Cerebellar nuclear complex (tissue), 1 donor: Measurements from ENCODE around the gene SRD5A1.

ENCODE experiments used
- DNase-seq, 2 experiments: peaks; one replicate each; lab custom pipeline; 2025; lab: John Stamatoyannopoulos, UW

SRD5A1 gene

GRCh38 chr5:6713274-6714225 lies 80.3 kb downstream of the SRD5A1 start, which contains the start of gene TENT4A:
Gene TENT4A, plus strand, starts transcription at chr5:6713432. Its CDS starts 552 bp downstream, at chr5:6713984.
- DNase-seq = no peak

- DNase-seq = no peak
These were observed 81.2 kb downstream of the SRD5A1 start for GRCh38 chr5:6714226-6715041.

GRCh38 chr5:6715271-6715670 lies 82.0 kb downstream of the SRD5A1 start:
- no peak for DNase-seq

GRCh38 chr5:6715758-6716628 lies 82.8 kb downstream of the SRD5A1 start:
- no peak for DNase-seq

- no peak for DNase-seq
These were observed 83.4 kb downstream of the SRD5A1 start for GRCh38 chr5:6716629-6717149.

- DNase-seq = no peak
These were observed 84.0 kb downstream of the SRD5A1 start for GRCh38 chr5:6717247-6717646.

GRCh38 chr5:6717687-6718086 lies 84.4 kb downstream of the SRD5A1 start:
- DNase-seq = no peak

GRCh38 chr5:6718161-6718681 lies 85.0 kb downstream of the SRD5A1 start:
- DNase-seq = no peak

- no peak for DNase-seq
These were observed 85.5 kb downstream of the SRD5A1 start for GRCh38 chr5:6718718-6719117.

- no peak for DNase-seq
These were observed 86.2 kb downstream of the SRD5A1 start for GRCh38 chr5:6719417-6719816.

GRCh38 chr5:6719896-6720560 lies 86.8 kb downstream of the SRD5A1 start:
- no peak for DNase-seq

GRCh38 chr5:6720561-6720921 lies 87.3 kb downstream of the SRD5A1 start:
- no peak for DNase-seq

GRCh38 chr5:6721442-6721841 lies 88.2 kb downstream of the SRD5A1 start:
- DNase-seq = no peak

GRCh38 chr5:6722015-6722414 lies 88.8 kb downstream of the SRD5A1 start:
- no peak for DNase-seq

- DNase-seq = no peak
These were observed 90.0 kb downstream of the SRD5A1 start for GRCh38 chr5:6723122-6723815.

- DNase-seq = no peak
These were observed 90.6 kb downstream of the SRD5A1 start for GRCh38 chr5:6723816-6724300.
